Measurements from ENCODE around the gene SIN3B.

GRCh38 chr19:16804176-16804575 is 25.0 kb upstream of the SIN3B start:
- TF ChIP-seq CTCF (IDR thresholded peaks at IDR 0.05), result no peak
- TF ChIP-seq EZH2 (IDR thresholded peaks at IDR 0.05; ENCODE audit: borderline replicate concordance, insufficient read depth, low read depth, low read length, poor library complexity, severe bottlenecking), result no peak

All from B cell (primary cell).